HG03457 (cell line): ENCODE results near the gene RNU7-1.

Experiments
- ATAC-seq: cut with Tn5 transposase; IDR thresholded peaks from one replicate; pipeline ENCODE4 v1.9.1; 2021; ENCODE audit warnings: moderate number of reproducible peaks; ENCODE audit not compliant: unreplicated experiment

RNU7-1 gene

DNA sequence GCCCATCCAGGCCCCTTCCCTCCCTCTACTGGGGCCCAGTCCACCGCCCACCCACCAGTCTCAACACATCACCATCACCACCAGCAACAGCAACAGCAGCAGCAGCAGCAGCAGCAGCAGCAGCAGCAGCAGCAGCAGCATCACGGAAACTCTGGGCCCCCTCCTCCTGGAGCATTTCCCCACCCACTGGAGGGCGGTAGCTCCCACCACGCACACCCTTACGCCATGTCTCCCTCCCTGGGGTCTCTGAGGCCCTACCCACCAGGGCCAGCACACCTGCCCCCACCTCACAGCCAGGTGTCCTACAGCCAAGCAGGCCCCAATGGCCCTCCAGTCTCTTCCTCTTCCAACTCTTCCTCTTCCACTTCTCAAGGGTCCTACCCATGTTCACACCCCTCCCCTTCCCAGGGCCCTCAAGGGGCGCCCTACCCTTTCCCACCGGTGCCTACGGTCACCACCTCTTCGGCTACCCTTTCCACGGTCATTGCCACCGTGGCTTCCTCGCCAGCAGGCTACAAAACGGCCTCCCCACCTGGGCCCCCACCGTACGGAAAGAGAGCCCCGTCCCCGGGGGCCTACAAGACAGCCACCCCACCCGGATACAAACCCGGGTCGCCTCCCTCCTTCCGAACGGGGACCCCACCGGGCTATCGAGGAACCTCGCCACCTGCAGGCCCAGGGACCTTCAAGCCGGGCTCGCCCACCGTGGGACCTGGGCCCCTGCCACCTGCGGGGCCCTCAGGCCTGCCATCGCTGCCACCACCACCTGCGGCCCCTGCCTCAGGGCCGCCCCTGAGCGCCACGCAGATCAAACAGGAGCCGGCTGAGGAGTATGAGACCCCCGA is 6.8 kb upstream of the RNU7-1 start:
- peak; percentile 3 for ATAC-seq

- peak; percentile 68 for ATAC-seq
These were observed 5.9 kb upstream of the RNU7-1 start for GRCh38 chr12:6937481-6938352.

GRCh38 chr12:6938353-6939190 is 5.0 kb upstream of the RNU7-1 start:
- no peak for ATAC-seq

DNA sequence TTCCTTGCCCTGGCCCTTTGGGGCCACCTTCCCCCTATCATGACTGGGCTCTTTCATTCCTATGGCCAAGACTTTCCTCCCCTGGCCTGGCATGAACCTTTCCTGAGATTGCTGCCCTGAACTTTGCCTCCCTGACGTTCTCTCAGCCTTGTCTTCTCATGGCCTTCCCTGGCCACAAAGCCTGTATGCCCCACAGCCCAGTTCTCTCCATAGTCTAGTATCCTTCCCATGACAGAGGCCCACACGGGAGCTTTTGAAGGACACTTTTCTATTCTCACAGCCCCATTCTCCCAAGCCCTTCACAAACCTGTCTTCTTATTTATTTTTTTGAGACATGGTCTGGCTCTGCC is 4.5 kb upstream of the RNU7-1 start:
- no peak for ATAC-seq

- ATAC-seq: no peak
These were observed 2.3 kb upstream of the RNU7-1 start for GRCh38 chr12:6941267-6941666.

GRCh38 chr12:6941782-6942181 is 1.8 kb upstream of the RNU7-1 start:
- no peak for ATAC-seq

DNA sequence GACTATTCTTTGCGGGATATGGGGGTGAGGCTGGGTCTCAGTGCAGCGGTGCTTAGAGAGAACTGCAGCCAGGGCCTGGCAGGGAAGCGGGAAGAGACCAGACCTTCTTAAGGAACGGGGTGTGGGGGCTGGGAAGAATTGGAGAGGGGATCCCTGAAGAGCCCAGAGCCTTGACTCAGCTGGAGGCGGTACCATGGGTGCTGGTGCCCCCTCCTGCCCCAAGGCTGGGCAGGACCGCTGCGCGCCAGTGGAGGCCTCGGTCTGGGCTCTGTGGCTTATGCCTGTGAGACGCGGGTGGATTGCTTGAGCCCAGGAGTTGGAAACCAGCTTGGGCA is 1.3 kb upstream of the RNU7-1 start:
- no peak for ATAC-seq

GRCh38 chr12:6943389-6943721 is 261 bp upstream of the RNU7-1 start:
- ATAC-seq: peak; percentile 23

DNA sequence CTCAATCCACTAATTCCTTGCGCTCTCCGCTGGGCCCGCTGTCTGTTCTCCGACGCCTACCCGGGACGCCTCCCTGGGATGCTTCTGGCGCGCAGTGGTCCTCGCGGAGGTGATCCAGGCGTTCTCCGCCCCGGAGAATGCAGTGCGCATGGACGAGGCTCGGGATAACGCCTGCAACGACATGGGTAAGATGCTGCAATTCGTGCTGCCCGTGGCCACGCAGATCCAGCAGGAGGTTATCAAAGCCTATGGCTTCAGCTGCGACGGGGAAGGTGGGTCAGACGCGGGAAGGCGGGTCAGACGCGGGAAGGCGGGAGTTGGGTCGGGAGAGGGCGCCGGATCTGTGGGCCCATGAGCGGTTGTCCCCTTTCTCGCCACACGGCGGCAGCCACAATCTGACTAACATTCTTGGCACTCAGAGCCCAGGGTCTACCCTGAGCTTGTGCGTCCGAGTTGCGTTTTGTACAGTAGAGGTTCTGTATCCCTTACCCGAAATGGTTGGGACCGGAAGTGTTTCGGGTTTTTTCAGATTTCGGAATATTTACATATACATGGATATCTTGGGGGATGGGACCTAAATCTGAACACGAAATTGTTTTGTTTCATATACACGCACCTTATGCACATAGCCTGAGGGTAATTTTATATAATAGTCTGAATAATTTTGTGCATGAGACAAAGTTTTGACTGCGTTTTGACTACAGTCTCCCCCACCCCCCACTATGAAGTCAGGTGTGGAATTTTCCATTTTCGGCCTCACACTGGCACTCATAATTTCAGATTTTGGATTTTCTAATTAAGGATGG is 968 bp downstream of the RNU7-1 start:
- peak; percentile 33 for ATAC-seq

GRCh38 chr12:6945613-6946012 is 2.0 kb downstream of the RNU7-1 start:
- no peak for ATAC-seq

DNA sequence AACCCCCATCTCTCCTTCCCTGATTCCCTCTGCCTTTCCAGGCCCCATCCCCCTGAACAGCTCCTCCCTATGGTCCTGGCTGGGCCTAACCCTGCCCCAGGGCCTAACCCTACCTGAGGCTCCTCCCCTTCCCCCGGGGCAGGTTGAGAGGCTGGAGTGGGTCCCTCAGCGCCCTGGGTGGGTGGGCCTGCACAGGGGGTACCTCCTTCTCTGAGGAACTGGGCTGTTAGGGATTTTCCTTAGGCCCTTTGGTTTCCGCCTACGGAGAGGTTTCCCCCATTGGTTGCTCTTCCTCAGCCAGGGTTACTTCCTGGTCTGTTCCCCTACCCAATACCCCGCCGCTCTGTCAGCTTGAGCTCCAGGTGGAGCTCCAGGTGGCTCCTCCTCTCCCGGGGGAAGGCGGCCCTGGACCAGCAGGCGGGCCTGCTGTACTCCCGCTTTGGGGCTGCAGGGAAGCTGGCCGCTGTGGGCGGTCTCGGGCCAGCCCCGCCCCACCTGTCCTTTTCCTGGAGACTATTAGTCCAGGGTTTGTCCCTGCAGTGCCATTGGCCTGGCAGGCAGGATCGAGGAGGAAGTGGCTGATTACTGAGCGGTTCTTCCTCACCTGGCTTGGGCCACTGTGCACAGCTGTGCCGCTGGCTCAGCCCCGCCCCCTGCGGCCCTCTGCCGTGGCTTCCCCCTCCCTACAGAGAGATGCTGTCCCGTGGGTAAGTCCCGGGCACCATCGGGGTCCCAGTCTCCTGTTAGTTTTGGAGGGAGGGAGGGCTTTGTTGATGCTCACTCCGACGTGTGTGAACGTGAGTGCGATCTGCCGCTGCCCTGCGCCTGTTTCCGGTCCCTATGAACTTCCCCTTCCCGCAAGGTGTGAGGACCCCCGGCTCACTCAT is 2.7 kb downstream of the RNU7-1 start:
- ATAC-seq: no peak

GRCh38 chr12:6946920-6947374 is 3.3 kb downstream of the RNU7-1 start:
- no peak for ATAC-seq

- no peak for ATAC-seq
These were observed 4.0 kb downstream of the RNU7-1 start for GRCh38 chr12:6947615-6948014.

DNA sequence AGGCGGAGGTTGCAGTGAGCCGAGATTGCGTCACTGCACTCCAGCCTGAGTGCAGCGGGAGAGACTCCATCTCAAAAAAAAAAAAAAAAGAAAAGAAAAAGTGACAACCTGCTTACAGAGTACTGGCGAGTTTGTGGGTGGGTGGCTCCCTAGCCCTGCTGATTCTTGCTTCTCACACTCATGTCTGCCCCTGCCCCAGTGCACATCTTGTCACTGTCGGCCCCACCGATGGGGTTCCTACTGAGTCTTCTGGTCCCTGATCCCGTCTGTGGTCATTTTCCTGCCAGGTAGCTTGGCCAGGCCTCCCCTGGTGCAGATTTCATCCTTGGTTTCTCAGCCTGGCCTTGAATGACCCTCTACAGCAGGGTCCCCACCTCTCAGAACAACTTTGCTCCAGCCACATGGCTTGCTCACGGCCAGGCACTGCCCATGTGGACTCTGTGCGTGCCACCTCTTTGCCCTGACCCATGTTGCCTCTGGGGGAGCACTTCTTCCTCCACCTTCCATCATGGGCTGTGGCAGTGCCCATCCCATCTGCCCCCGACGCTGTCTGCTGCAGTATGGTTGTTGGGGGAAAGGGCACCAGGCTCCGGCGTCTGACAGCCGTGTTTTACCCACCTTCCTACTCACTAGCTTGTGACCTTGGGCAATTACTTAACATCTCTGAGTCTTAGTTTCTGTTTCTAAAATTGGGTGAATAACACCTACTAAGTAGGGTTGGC is 5.4 kb downstream of the RNU7-1 start:
- ATAC-seq: no peak

DNA sequence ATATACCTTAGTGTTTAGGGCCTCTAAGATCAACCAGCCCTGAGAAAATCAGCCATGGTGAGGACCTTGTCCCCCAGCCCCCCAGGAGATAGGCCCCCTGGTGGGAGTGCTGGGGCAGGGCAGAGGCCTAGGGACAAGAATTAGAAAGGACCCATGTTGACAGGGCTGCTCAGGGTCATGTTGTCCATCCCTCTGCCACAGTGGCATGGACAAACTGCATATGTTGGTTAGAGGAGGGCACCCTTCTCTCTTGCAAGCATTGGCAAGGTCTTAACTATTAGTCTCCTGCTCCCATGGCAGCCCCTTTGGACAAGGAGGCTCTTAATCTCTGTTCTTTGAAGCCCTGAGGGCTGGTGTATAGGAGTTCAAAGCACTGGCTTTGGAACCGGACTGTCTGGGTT is 6.8 kb downstream of the RNU7-1 start:
- no peak for ATAC-seq

DNA sequence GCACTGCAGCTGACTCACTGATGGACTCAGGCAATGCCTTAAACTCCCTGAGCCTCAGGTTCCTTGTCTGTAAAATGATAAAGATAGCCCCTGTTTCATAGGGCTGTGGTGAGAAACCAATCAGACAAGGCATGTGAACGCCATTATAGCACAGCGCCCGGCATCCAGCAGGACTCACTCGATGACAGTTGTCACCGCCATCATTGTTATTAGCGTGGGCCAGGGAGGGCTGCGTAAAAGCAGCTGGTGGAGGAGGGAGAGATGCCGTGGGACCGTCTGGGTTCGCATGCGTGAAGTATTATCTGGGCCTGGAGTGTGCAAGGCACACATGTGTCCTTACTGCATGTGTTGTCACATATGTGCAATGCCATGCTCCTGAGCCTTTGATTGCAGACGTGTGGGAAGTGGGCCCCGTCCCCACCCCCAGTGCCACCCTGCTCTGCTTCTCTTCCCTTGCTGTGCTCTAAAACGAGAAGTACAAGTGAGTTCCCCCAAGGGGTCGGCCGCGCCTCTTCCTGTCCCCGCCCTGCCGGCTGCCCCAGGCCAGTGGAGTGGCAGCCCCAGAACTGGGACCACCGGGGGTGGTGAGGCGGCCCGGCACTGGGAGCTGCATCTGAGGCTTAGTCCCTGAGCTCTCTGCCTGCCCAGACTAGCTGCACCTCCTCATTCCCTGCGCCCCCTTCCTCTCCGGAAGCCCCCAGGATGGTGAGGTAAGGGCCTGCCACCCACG is 7.4 kb downstream of the RNU7-1 start, which contains the start of gene PTPN6:
Gene PTPN6, plus strand, starts transcription at position 546 of the 730 bp plus-strand sequence. Its CDS starts 157 bp downstream, at position 703.
- ATAC-seq: no peak

DNA sequence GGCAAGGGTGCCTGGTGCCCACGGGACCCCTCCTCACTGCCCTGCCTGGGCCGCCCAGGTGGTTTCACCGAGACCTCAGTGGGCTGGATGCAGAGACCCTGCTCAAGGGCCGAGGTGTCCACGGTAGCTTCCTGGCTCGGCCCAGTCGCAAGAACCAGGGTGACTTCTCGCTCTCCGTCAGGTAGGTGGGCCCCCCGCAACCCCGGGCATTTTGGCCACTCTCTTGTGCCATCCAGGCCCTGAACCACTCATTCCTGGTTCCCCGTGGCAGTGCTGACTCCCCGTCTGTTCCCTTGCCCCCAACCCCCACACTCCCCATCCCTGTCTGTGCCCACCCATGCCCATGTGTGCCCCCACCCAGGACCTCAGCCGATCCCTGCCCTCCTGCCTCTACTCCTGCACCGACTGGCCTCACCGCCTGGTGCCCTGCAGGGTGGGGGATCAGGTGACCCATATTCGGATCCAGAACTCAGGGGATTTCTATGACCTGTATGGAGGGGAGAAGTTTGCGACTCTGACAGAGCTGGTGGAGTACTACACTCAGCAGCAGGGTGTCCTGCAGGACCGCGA is 8.0 kb downstream of the RNU7-1 start:
- ATAC-seq: no peak
